Measurements from ENCODE around the gene CENPS.
"Not testable (repeated sequence)": the region's sequence is repeated elsewhere in the genome, so short reads cannot be mapped to it uniquely, and the experiment has no call there.

CENPS gene

DNA sequence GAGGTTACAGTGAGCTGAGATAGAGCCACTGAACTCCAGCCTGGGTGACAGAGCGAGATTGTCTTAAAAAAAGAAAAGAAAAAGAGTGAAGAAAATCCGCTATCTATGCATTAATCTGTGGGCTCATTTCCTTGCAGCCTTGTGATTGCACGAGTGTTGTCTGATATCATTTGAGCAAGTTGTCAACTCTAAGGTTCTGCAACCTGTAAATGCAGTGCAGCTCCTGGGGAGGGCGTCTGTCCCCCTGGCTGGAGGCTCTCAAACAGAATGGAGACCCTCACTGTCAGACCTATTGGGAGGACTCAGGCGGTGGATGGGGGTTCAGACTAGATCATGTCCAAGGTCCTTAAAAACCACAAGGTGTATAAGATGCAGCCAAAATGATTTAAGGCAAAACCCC lies 25.8 kb downstream of the CENPS start:
- no peak for DNase-seq

DNA sequence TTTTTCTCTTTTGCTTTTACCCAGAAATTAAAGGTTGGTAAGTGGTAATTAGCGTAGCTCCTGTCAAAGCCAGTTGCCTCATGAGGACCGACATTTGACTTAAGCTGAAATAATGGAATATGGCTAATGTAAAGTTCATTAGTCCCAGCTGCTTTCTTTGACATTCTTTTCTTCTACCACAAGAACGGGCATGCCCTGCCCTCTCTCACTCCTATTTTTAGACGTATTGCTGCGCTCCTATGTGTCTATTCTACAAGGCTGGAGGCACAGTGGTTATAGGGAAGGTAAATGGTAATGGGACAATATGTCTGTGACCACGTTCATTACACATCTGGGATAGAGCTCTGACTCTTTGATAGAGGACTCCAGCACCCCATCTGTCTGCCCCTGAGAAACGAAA lies 26.4 kb downstream of the CENPS start:
- no peak for DNase-seq

DNA sequence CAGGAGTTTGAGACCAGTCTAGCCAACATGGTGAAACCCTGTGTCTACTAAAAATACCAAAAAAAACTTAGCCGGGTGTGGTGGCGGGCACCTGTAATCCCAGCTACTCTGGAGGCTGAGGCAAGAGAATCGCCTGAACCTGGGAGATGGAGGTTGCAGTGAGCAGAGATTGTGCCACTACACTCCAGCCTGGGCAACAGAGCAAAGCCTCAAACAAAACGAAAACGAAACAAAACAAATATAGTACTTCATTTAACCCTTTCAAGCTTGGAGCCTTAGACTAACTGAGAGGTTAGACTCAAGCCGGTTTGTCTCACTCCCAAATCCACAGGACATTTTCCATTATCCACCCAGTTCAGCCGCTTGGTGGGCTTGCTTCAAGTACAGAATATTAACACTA lies 27.2 kb downstream of the CENPS start:
- not testable (repeated sequence) for DNase-seq

DNA sequence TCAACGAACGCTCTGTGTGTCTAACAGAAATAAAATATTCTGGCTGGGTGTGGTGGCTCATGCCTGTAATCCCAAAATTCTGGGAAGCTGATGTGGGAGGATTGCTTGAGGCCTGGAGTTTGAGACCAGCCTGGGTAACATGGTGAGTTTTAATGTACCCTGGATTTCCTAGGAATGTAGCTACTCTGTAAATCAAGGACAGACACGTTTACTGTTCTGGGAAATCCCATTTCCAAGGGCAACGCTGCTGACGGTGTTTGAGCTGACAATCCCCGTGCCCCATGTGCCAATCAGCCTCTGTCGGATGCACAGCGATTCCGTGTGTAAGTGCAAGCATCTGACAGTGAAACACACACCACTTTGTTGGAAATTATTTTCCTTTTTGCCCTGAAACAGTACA lies 27.6 kb downstream of the CENPS start:
- DNase-seq: no peak

DNA sequence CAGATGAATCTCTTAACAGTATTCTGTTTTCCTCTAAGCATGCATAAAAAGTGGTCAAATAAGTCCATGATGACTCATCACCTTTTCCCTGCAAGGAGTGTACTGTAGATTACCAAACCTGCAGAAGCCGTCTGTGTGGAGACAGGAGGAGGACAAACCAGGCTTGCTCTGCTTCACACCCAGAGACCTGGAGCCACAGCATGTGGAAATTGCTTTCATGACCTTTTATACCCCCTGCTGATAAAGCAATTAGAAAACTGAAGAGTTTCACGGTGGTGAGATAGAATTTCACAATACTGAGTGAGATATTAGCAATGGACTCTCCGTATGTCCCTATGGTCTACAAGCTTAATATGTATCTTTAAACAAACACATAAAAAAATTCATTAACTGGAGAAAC lies 29.0 kb downstream of the CENPS start:
- DNase-seq: no peak

DNA sequence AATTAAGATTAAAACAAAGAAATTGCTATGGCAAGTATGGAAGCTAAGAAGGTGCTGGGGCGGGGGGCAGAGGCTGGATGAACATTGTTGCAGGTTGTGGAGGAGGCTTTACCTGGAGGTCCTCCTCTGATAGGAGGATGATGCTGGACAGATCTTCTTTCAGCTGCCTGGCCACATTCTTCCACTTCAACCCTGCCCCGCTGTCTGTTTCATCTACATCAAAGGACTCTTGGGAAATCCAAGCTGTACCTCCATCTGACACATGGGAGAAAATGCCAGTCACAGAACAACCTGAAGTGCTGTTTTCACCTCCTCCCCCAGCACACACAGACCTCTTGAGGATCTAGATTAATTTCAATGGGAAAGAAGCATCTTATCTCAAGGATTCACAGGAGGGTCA lies 36.8 kb downstream of the CENPS start:
- no peak for DNase-seq

DNA sequence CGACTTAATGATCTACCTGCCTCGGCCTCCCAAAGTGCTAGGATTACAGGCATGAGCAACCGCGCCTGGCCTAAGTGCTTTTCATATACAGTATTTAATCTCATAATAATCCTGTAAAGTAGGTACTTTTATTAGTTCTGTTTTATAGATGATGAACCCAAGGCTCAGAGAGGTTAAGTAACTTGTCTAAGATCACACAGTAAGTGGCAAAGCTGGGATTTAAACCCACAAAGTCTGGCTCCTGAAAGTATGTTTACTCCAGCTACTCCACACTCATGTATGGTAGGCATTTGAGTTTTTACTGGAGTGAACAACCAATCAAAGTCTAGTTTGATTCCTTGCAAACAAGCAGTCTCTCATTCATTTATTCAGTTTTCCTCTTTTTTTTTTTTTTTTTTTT lies 39.8 kb downstream of the CENPS start:
- no peak for DNase-seq

DNA sequence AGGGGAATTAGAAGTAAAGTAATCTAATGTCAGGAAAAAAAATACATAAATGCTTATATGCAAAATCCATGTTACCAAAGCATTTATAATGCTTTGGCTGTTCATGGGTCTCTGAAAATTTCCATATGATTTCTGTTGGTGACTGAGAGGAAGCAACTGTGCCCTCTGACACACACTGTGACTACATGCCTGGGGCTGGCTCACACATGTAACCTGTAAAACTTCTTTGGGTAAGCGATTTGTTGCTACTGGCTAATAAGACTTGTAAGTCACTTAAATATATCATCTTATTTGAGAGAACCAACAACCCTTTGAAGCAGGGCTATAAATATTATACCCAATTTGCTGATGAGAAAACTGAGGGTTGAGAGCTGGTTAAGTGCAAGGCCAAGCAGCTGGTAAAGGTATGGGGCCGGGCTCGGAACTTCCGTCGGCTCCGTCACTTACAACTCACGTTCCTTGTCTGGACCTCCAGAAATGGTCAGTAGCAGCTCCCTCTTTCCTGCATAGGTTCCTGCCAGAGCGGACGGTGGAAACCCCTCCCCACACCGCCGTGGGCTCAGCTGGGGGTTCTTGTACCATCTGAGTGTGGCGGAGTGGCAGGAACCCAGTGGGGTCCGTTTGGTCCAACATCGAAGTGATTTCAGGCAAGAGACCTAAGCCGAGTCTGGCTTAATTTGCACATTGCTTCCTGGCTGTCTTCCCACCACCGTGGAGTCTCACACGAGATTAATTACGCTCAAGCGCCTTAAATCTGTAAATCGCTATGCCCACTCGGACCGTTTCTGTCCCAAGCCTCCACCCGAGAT lies 41.4 kb downstream of the CENPS start:
- DNase-seq: no peak

DNA sequence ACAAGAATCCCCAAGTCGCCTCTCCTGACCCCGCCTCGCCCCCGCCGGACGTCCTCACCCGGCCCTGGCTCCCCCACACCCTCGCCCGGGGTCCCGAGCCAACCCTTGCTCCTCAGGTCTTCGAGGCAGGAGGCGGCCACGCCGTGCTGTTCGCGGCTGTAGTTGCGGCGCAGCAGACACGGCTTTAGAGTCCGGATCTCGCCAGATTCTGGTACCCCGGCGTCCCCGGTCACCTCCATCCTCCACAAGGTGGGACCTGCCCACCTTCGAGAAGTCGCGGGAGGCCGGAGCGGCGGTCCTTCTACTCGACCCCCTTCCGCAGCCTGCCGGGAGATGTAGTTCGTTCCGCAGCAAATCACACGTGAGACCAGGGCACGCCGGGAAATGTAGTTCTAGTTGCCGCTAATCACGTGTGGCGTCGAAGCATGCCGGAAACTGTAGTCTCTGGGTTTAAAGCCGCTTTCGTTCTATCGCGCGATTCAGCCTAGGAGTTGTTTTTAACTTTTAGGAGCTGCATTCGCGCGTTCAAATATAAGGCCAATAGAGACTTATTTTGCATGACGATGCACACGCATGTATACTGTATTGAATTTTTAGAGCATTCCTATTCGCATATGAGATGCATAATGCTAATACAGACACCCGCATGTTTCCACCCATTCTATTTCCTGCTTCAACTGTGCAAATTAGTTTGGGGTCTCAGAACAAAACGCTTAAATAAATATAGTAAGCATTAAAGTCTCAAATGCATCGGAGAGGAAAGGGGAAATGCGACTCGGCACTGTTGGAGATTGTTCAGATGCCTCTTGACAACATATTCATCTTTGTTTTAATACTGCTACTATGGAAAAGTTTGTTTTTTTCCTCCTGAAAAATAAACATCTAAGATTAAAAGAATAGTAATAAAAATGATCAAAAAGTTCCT lies 42.2 kb downstream of the CENPS start, which contains the start of gene DFFA:
DFFA (minus strand) TSS at position 310 of the 925 bp plus-strand sequence; CDS start at position 239, 71 bp downstream.
- DNase-seq: peak; percentile 88 to 89

DNA sequence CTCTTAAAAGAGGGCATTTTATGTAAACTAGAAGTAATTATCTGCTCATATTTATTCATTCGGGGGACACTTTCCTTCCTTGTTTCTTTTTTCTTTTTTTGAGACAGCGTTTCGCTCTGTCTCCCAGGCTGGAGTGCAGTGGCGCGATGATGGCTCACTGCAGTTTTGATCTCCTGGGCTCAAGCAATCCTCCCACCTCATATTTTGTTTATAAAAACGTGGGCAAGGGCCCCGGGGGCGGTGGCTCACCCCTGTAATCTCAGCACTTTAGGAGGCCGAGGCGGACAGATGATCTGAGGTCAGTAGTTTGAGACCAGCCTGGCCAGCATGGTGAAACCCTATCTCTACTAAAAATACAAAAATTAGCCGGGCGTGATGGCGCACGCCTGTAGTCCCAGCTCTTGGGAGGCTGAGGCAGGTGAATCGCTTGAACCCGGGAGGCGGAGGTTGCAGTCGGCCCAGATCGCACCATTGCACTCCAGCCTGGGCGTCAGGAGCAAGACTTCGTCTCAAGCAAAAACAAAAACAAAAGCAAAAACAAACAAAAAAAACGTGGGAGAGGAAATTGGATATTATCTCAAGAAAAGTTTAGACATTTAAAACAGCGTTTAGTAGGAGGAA lies 43.0 kb downstream of the CENPS start:
- no peak for DNase-seq

DNA sequence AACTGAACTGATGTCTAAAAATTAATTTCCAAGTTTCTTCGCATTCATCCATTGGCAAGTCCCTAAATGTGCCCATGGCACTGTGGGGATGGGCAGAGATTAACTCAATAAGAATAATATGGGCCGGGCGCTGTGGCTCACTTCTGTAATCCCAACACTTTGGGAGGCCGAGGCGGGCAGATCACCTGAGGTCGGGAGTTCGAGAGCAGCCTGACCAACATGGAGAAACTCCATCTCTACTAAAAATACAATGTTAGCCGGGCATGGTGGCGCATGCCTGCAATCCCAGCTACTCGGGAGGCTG lies 44.0 kb downstream of the CENPS start:
- DNase-seq: not testable (repeated sequence)

DNA sequence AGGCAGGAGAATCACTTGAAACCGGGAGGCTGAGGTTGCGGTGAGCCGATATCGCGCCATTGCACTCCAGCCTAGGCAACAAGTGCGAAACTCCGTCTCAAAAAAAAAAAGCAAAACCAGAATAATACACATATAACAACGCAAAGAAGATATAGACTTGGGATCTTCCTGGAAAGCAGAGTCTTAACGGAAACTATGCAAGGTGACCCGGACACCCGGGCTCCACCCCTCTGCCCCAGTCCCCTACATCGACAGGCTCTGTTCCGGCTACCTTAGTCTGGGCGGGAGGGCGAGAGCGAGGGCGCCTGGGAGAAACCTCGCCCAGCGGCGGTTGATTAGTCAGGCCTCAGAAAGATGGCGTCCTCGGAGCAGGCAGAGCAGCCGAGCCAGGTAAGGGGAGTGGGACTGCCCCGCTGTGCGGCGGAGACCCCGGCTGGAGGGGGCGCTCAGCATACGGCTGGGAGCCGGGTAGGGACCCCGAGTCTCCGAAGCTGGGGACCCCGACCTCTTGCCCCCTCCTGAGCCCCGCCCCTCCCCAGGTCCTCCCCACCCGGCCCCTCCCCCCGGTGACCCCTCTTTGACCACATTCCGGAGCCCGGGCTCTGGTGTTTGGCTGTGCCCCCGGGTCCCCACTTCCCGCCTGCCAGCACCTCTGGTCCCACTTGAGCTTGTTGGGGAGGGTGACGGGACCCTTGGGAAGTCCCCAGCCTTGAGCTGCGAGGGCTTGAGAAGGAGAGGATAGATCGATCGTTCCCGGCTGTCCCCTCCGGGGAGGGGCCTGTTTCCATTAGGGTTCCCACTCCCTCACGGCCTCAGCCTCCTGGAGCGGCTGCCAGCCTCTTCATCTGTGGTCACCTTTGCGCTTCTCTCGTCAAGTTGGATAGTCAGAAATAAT lies 44.6 kb downstream of the CENPS start, which contains the start of gene PEX14:
PEX14 (plus strand) TSS at position 338 of the 895 bp plus-strand sequence; CDS start at position 355, 17 bp downstream.
- DNase-seq: peak; percentile 79 to 82

DNA sequence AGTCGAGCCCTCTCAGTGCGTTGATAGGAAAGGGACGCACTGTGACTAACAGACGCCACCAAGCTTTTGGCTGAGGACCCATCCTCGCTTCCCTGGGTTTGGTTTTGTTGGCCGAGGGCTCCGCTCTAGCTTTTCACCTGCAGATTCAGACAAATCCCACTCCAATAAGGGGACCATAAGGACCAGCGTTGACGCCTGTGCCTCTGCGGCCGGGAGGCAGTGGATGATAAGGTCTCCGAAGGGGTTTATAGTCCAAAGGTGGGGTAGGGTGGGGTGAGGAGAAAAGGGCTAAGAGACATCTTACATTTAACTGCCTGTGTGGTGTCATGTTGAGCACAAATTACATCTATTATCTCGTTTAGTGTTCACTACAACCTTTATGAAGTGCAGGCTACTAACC lies 45.3 kb downstream of the CENPS start:
- DNase-seq: no peak

DNA sequence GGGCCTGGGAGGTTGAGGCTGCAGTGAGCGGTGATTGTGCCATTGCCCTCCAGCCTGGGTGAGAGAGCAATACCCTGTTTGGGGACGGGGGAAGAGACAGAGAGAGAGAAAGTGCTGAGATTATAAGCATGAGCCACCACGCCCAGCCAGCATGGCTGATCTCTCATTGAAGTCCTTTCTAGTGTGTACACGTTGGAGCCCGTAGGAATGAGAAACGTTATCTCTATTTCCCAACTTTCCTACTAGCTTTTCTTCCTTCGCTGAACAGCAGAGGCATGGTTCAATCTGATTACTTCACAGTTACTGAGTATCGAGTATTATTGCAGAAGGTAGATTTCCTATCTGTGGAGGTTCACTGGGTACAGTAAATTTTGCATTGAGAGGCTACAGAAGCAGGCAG lies 49.1 kb downstream of the CENPS start:
- DNase-seq: no peak

DNA sequence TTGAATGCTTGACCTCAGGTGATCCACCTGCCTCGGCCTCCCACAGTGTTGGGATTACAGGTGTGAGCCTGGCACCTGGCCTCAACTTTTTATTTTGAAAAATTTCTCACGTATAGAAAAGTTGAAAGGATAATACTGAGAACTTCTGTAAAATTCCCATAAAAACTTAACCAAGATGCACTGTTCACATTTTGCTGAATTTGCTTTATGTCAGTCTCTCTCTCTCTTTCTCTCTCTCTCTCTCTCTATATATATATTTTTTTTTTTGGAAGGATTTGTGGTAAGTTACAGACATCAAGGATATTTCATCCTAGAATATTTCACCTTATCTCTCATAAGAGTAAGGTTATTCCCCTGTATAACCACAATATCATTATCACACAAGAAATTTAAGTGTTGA lies 50.4 kb downstream of the CENPS start:
- DNase-seq: no peak

DNA sequence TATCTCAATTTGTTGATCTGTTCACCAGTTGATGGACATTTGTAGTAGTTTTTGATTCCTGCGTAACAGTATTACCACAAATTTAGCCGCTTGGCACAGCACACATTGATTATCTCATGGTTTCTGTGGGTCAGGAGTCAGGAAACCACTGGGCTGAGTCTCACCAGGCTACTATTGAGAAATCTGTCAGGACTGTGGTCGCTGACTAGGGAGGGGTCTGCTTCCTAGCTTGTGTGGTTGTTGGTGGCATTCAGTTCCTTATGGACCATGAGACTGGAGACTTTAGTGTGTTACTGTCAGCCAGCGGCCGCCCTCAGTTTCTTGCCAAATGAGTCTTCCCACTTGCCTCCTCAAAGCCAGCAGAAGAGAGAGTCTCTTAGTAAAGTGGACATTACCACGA lies 54.3 kb downstream of the CENPS start:
- DNase-seq: no peak

DNA sequence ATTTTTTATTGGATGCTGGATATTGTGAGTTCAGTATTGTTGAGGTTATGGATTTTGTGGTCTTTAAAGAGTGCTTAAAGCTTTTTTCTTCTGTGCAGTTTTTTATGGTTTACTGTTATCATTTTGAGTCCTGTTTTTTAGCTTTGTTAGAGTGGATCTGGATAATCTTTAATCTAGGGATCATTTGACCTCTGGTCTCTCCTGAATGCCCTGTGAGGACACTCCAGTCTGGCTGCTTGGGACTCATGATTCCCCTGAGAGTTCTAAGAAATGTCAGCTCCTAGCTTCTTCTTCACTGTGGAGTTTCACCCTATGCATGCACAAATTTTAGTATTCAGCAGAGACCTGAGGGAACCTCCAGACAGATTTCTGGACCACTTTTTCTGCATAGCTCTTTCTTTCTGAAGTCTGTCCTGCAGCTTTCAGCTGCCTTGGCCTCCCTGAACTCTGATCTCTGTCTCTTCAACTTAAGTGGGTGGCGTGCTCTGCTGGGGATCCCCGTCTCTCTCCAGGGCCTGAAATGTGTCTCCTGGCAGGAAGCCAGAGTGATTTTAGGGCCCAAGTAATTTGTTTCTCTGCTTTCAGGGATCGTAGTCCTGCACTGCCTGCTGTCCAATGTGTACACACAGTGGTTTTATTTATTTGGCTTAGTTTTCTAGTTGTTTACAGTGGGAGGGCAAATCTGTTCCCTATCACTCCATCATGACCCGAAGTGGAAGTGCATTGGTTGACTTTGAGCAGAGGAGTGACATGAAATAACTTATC lies 59.2 kb downstream of the CENPS start:
- no peak for DNase-seq

DNA sequence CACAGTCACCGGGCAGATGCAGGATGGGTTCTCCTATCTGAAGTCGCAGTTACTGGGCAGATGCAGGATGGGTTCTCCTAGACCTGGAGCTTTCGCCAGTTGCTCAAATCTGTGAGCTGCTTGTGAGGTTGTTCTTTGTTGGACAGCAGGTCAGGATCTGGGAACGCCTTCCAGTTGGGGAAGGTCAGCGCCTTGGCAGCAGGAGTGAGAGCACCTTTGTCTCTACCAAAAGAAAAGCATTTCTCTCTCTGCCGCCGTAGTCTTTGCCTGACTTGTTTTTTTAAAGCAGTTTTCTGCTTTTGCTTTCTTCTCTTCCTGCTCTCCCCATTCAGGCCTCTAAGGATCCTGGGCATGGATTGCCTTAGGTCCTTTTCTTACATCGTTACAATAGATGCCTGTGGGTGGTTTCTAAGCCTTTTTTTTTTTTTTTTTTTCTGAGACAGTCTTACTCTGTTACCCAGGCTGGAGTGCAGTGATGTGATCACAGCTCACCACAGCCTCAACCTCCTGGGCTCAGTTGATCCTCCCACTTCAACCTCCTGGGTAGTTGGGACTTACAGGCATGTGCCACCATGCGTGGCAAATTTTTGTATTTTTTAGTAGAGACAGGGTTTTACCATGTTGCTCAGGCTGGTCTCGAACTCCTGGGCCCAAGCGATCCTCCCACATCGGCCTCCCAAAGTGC lies 60.2 kb downstream of the CENPS start:
- no peak for DNase-seq

Measured in activated CD4-positive, alpha-beta T cell treated with anti-CD3 and anti-CD28 coated beads for 4 hours (primary cell).